ENCODE measurements around the gene DENND1A. TPM values are rescaled to one million over a fixed set of nuclear protein-coding genes. Genes with fewer than 3 reads are reported as not detected.
"Not testable (repeated sequence)": the region's sequence is repeated elsewhere in the genome, so short reads cannot be mapped to it uniquely, and the experiment has no call there.

Gene DENND1A
- total RNA-seq, 6 experiments from 2014 or later = 13.9 to 22.6 (median 16.3) TPM

DNA sequence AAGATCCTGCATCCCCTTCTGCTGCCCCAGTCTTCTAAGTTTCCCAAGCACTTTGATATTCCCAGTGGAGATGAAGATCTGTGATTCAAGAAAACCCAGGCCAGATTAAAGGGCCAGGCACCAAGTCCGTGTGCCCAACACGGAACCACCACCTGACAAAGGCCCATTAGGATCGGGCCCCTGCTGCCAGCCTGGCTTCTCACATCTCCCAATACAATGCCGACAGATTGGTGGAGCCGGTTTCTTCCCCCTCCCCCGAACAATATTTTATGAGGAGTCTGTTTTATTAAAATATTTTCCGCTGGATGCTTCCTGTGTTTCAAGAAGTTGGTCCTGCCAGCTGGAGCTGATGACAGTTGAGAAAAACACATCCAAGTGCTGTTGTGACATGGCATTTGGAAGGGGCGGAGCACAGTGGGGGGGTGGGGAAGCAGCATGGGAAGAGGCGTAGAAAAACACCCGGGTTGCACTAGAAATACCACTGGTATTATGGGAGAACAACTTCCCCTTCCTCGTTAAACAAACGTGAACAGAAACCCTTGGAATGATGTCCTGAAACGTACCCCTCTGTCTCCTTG, 528.9 kb downstream of the DENND1A start:
- Histone ChIP-seq H3K4me1 (no peaks in the 10 kb centered on the region), H3K27ac (no peak overlapping the region), H3K9me3 (no peaks in the 10 kb centered on the region), H3K36me3 (no peaks in the 10 kb centered on the region), H3K4me3 (no peak overlapping the region), H3K27me3 (no peaks in the 10 kb centered on the region)
- WGBS (ENCODE audit: insufficient coverage, low coverage, low lambda C conversion rate, missing lambda C conversion rate) = 87% methylated on average over 10 of the region's 13 CpGs
- TF ChIP-seq, protein P1, sequence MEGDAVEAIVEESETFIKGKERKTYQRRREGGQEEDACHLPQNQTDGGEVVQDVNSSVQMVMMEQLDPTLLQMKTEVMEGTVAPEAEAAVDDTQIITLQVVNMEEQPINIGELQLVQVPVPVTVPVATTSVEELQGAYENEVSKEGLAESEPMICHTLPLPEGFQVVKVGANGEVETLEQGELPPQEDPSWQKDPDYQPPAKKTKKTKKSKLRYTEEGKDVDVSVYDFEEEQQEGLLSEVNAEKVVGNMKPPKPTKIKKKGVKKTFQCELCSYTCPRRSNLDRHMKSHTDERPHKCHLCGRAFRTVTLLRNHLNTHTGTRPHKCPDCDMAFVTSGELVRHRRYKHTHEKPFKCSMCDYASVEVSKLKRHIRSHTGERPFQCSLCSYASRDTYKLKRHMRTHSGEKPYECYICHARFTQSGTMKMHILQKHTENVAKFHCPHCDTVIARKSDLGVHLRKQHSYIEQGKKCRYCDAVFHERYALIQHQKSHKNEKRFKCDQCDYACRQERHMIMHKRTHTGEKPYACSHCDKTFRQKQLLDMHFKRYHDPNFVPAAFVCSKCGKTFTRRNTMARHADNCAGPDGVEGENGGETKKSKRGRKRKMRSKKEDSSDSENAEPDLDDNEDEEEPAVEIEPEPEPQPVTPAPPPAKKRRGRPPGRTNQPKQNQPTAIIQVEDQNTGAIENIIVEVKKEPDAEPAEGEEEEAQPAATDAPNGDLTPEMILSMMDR (IDR thresholded peaks at IDR 0.05) = no peak
- no peak for TF ChIP-seq POLR2A (IDR thresholded peaks at IDR 0.05)
- no peak for ATAC-seq
- no peak for DNase-seq
- intact Hi-C loops (cut with DNase I) = no loop called here

DNA sequence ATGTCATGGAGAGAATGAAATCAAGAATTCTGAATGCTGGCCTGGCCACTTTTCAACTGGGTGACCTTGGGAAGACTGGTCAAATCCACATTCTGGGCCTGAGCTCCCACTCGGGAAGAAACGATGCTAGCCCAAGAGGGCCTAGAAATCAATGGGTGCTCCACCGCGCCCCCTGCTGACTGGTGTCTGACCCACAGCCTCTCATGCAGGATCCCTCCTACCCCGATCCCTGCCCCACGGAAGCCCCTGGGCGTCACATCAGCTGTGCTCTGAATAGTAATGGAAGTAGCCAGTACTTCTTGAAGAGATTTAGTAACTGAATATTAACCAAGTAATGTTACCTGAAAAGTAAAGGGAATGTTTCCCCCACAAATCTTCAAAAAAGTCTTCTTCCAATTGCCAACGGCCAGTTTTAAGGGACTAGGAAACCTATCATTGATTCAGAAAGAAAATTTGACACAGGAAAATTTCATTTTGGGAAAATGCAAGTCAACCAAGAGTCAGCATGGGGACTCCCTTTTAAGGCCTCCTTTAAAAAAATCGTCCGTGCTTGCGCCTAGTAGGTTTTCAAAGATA, 530.0 kb downstream of the DENND1A start:
- intact Hi-C loops (cut with DNase I) = no loop called here
- no peak overlapping the region for H3K4me3 ChIP-seq
- no peak overlapping the region for H3K27ac ChIP-seq
- no peaks in the 10 kb centered on the region for H3K36me3 ChIP-seq
- no peaks in the 10 kb centered on the region for H3K27me3 ChIP-seq
- no peaks in the 10 kb centered on the region for H3K9me3 ChIP-seq
- no peak for ATAC-seq
- no peaks in the 10 kb centered on the region for H3K4me1 ChIP-seq
- TF ChIP-seq, protein P1 (IDR thresholded peaks at IDR 0.05) = peak in 3 of 4 donors; percentile 31 to 46 (median 38)
- no peak for TF ChIP-seq POLR2A (IDR thresholded peaks at IDR 0.05)
- no peak for DNase-seq
- 73% methylated on average over 7 of the region's 11 CpGs for WGBS (ENCODE audit: insufficient coverage, low coverage, low lambda C conversion rate, missing lambda C conversion rate)

DNA sequence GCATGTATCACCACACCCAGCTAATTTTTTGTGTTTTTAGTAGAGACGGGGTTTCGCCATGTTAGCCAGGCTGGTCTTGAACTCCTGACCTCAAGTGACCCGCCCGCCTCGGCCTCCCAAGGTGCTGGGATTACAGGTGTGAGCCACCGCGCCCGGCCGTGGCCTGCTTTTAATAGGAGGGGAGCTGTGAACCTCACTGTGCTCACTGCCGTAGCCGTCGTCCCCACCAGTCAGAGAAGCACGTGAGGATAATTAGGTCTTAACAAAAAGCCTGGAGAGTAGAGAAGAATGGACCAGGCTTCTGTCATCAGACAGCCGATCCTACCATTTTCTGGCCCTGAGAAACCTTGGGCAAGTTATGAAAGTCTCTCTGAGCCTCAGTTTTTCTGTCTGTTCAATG, 531.0 kb downstream of the DENND1A start:
- H3K27ac ChIP-seq; ATAC-seq; H3K4me3 ChIP-seq; intact Hi-C loops (cut with DNase I); DNase-seq; H3K27me3 ChIP-seq; H3K36me3 ChIP-seq; H3K4me1 ChIP-seq; H3K9me3 ChIP-seq: not testable (repeated sequence)
- 96% methylated on average over 8 of the region's 14 CpGs for WGBS (ENCODE audit: insufficient coverage, low coverage, low lambda C conversion rate, missing lambda C conversion rate)

DNA sequence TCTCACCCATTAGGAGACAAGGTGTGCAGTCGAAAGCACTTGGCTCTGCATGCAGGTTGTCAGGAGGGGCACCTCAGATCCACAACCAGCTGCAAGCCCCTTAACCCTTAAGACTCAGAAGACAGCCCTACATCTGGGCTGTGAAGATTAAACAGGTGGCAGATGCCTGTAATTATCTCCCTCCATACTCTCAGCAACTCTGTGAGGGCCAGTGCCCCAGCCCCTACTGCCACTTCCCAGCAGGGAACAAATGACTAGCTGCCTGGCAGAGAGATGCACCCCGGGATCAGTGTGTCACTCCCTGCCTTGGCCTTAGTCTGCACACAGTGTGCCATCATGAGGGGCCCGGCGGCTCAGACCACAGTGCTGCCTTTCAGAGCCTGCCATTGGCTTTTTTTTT, 532.0 kb downstream of the DENND1A start:
- intact Hi-C loops (cut with DNase I) = no loop called here
- ATAC-seq = no peak
- no peaks in the 10 kb centered on the region for H3K36me3 ChIP-seq

DNA sequence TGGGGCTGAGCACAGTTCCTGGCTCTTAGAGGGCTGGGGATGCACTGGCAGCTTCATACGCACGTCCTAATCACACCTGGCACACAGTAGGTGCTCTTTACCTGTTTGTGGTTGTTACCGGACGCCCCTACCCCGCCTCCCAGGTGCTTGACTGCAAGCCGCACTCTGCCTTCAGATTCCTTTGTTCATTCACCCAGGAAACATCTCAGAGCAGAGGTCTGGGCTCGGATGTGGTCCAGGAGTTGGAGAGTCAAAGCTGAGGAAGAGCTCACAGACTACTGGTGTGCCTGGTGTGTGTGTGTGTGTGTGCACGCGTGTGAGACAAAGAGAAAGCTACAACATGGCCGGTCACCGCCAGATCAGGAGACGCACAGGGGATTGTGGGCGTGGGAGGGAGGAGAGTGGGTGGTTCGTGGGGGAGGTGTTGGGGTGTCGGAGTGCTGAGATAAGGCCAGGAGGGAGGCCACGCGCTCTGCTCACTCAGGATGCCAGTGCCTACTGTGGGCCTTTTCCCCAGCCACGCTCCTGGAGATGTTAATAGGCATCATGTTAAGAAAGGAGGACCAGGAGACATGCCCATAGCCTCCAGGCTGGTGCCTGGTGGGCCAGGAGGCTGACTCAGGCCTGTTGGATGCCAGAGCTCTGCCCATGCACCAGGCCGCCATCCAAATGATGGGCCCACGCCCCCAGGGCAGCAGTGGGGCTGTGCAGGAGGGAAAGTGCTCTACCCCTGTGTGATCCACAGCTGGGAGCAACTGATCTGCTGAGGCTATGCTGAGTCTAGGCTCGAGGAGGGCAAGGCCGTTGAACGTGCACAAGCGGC, 534.0 kb downstream of the DENND1A start:
- no peak for DNase-seq
- H3K27me3 ChIP-seq = no peaks in the 10 kb centered on the region
- WGBS (ENCODE audit: insufficient coverage, low coverage, low lambda C conversion rate, missing lambda C conversion rate) = 91% methylated on average over 14 of the region's 24 CpGs
- H3K4me3 ChIP-seq = no peak overlapping the region
- ATAC-seq = peak in 3 of 4 donors; percentile 10 to 28 (median 11)
- intact Hi-C loops (cut with DNase I) = no loop called here
- TF ChIP-seq POLR2A (IDR thresholded peaks at IDR 0.05) = no peak
- TF ChIP-seq, protein P1 (IDR thresholded peaks at IDR 0.05) = no peak
- no peaks in the 10 kb centered on the region for H3K4me1 ChIP-seq
- no peaks in the 10 kb centered on the region for H3K36me3 ChIP-seq
- no peaks in the 10 kb centered on the region for H3K9me3 ChIP-seq
- no peak overlapping the region for H3K27ac ChIP-seq

More for the DNA sequence above, 532.0 kb downstream of the DENND1A start:
- no peaks in the 10 kb centered on the region for H3K9me3 ChIP-seq
- no peak overlapping the region for H3K27ac ChIP-seq
- no peak for TF ChIP-seq POLR2A (IDR thresholded peaks at IDR 0.05)
- 80% methylated on average over 2 of the region's 4 CpGs for WGBS (ENCODE audit: insufficient coverage, low coverage, low lambda C conversion rate, missing lambda C conversion rate)
- DNase-seq = no peak
- no peaks in the 10 kb centered on the region for H3K27me3 ChIP-seq
- no peak overlapping the region for H3K4me3 ChIP-seq
- H3K4me1 ChIP-seq = no peaks in the 10 kb centered on the region

Data from right lobe of liver (tissue), 6 donors.